Stimulated activated naive CD8-positive, alpha-beta T cell treated with anti-CD3 and anti-CD28 coated beads, Interleukin-15, amount 100 ng/mL, for 72 hours (primary cell): ENCODE measurements around the gene AMBRA1.

ENCODE experiments used
- ATAC-seq: fragments of 150-1000 bp; cut with Tn5 transposase; 2 replicates; pipeline ENCODE4 v1.10.0; 2021; ENCODE audit warnings: mild to moderate bottlenecking, moderate library complexity
- DNase-seq, 2 donors: peaks; one replicate each; pipeline ENCODE4 v3.0.0; 2021 to 2022
- H3K27ac Mint-ChIP-seq, 2 donors: one replicate each; pipeline ENCODE4 v1.8.0; 2022; ENCODE audit warnings: mild to moderate bottlenecking in 2 of 2, mixed read lengths in 2 of 2, moderate library complexity in 2 of 2
- H3K27me3 Mint-ChIP-seq: one replicate; pipeline ENCODE4 v1.8.0; 2022; ENCODE audit warnings: mixed read lengths
- H3K4me1 Mint-ChIP-seq: one replicate; pipeline ENCODE4 v1.8.0; 2022; ENCODE audit warnings: mild to moderate bottlenecking, mixed read lengths
- H3K4me3 Mint-ChIP-seq, 2 donors: one replicate each; pipeline ENCODE4 v1.8.0; 2022; ENCODE audit warnings: mild to moderate bottlenecking in 2 of 2, mixed read lengths in 2 of 2, moderate library complexity in 1 of 2
- H3K9me3 Mint-ChIP-seq, 2 donors: one replicate each; pipeline ENCODE4 v1.8.0; 2022; ENCODE audit warnings: mixed read lengths in 2 of 2

Gene AMBRA1

DNA sequence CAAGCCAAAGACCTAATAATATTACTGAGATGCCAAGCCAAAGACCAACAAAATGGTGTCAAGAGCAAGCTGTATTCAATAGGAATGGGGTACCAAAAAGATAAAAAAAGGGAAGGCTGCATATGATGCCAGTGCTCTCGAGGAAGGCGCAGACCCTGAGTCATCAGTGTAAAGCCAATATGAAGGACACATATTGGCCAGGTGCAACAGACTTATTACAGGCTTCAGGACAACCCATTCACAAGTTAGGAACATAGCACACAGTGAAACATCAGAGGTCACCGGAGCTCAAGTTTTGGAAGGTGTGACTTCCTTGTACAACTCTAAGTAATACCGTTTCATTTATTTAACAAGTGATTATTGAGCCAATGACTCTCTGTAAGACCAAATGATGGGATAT lies 58.1 kb downstream of the AMBRA1 start:
- no peak for DNase-seq
- Mint-ChIP-seq H3K9me3 (no peaks in the 10 kb centered on the region), H3K4me3 (no peak overlapping the region), H3K4me1 (peaks cover 15% of the 10 kb centered on the region), H3K27me3 (no peaks in the 10 kb centered on the region), H3K27ac (no peak overlapping the region)
- ATAC-seq: no peak

DNA sequence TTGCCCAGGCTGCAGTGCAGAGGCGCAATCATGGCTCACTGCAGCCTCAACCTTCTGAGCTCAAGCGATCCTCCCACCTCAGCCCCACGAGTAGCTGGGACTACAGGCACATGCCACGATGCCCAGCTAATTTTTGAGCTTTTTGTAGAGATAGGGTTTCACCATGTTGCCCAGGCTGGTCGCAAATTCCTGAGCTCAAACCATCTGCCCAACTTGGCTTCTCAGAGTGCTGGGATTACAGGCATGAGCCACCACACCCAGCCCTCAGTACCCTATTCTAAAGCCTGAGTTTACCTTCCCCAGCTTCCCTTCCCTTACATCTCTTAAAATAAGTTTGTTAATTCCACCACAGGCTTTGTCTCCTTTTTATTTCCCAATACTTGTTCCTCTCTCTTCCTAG lies 59.1 kb downstream of the AMBRA1 start:
- no peak overlapping the region for H3K27ac Mint-ChIP-seq
- no peak for ATAC-seq

DNA sequence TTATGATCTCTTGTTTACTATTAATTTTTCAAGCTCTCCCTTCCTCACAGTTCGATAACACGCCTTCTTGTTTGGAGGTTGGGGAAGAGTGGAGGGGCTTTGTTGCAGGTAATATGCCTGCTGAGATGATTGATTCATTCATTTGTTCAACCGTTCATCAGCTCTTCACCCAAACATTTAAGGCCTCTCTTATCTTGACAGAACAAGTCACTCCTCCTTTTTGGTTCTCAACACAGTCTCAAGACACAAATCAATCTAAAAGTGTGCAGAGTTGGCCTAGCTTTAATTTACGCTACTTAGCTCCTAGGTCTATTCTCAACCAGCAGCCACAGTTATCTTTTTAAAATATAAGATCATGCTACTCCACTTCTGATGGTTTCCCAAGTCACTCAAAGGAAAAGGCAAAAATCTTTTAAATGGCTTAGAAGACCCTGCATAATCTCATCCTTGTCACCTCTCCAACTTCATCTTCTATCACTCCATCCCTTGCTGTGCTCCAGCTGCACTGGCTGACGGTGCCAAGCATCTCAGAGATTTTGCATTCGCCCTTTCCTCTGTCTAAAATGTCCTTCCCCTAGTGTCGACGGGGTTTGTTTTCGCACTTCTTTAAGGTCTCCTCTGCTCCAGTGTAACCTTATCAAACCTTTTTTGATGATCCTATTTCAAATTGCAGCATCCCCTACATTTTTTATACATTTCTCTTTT lies 60.3 kb downstream of the AMBRA1 start:
- ATAC-seq (no peak), DNase-seq (no peak)
- peaks cover 33% of the 10 kb centered on the region for H3K4me1 Mint-ChIP-seq
- H3K9me3 Mint-ChIP-seq: no peaks in the 10 kb centered on the region
- no peak overlapping the region for H3K27ac Mint-ChIP-seq
- H3K27me3 Mint-ChIP-seq: no peaks in the 10 kb centered on the region
- H3K4me3 Mint-ChIP-seq: no peak overlapping the region

More for the DNA sequence above, 59.1 kb downstream of the AMBRA1 start:
- H3K27me3 Mint-ChIP-seq: no peaks in the 10 kb centered on the region
- H3K9me3 Mint-ChIP-seq: no peaks in the 10 kb centered on the region
- no peak overlapping the region for H3K4me3 Mint-ChIP-seq
- peaks cover 22% of the 10 kb centered on the region for H3K4me1 Mint-ChIP-seq
- no peak for DNase-seq

DNA sequence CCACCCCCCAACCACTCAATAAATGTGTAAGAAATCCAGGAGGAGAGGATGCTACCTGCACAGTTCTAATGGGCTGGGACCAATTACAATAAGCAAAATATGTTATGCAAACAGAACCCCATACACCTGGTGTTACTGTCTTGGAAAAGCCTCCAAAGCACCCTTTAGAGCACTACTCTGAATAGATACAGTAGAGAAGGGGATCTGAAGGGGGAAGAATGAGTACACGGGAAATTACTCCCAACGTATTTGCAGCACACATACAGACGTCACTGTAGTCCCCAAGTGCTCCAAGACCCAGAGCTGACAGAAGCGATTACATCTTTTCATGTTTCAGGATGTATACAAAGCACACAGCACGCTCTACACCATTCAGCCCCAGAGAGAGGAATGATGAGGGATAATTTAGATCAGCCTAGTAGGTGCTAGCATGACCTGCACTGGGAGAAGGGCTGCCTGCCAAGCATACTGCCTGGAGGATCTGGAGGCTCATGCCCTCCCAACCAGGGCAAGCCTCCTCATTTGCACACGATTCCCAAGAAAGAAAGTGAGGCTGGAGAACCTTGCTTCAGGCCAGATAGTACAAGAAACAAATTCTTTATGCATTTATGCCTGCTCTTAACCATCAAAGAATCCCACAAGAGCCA lies 63.8 kb downstream of the AMBRA1 start:
- no peak overlapping the region for H3K4me3 Mint-ChIP-seq
- H3K4me1 Mint-ChIP-seq: peaks cover 29% of the 10 kb centered on the region
- no peak for DNase-seq
- no peaks in the 10 kb centered on the region for H3K27me3 Mint-ChIP-seq
- no peak overlapping the region for H3K27ac Mint-ChIP-seq
- no peak for ATAC-seq
- H3K9me3 Mint-ChIP-seq: no peaks in the 10 kb centered on the region

DNA sequence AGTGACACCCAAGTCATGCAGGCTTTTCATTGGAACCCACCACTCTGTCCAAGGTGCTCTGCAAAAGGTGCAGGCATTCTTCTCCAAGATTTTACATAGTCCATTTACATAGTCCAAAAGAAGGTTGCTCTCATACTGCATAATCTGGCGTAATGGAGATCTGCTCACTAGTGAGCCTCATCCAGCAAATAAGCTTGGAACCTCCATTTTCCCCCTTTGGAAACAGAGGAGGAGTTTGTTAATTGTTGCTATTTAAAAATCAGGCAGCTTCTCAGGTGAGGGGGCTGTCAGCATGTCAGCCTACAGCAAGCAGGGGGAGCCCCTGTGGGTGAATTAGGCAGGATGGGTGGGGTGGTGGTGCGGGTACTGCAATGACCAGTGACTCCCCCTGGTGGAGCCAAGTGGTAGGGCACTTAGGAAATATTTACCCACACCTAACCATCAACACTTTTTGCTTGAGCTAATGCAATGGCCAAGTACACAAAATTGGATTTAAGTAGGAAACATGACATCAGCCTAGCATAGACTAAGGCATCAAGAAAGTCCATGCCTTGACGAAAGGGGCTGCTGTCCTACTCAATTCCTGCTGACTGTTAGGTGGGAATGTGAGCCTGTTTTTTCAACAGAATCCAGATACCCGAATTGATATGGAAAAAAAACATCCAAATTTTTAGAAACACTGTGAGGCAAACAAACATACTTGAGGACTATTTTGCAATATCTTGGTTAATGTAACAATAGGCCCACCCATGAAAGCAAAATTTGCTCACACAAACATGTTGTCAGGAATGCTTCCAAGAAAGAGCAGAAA lies 64.5 kb downstream of the AMBRA1 start:
- ATAC-seq: peak; percentile 97
- DNase-seq: peak; percentile 72 to 77
- H3K4me3 Mint-ChIP-seq: peak overlapping the region in 1 of 2 donors; percentile 39
- no peaks in the 10 kb centered on the region for H3K27me3 Mint-ChIP-seq
- no peaks in the 10 kb centered on the region for H3K9me3 Mint-ChIP-seq
- H3K4me1 Mint-ChIP-seq: peaks cover 25% of the 10 kb centered on the region
- no peak overlapping the region for H3K27ac Mint-ChIP-seq

DNA sequence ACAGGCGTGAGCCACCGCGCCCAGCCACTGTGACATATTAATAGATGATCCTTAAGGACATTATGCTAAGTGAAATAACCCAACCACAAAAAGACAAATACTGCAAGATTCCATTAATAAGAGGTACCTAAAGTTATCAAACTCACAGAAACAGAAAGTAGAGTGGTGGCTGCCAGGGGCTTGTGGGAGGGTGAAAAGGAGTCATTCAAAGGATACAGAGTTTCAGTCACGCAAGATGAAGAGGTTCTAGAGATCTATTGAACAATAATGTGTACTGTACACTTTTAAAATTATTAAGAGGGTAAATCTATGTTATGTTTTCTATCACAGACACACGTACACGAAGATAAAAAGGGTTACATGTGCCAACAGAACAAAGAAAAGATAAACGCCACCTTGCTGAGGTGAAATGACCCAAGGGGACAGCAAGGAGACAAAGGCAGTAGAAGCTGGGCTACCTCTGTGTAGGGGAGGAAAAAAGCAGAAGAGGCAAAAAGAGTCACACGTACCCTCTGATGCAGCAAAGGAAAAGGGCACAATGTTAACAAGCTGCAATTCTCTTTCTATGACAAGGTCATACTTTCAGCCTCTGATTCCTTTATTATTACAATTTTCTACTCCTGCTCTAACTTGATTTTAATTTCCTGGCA lies 65.3 kb downstream of the AMBRA1 start:
- Mint-ChIP-seq H3K9me3 (no peaks in the 10 kb centered on the region), H3K4me3 (peak overlapping the region in 1 of 2 donors; percentile 39), H3K27ac (no peak overlapping the region), H3K27me3 (no peaks in the 10 kb centered on the region), H3K4me1 (peaks cover 25% of the 10 kb centered on the region)
- DNase-seq (no peak), ATAC-seq (no peak)

DNA sequence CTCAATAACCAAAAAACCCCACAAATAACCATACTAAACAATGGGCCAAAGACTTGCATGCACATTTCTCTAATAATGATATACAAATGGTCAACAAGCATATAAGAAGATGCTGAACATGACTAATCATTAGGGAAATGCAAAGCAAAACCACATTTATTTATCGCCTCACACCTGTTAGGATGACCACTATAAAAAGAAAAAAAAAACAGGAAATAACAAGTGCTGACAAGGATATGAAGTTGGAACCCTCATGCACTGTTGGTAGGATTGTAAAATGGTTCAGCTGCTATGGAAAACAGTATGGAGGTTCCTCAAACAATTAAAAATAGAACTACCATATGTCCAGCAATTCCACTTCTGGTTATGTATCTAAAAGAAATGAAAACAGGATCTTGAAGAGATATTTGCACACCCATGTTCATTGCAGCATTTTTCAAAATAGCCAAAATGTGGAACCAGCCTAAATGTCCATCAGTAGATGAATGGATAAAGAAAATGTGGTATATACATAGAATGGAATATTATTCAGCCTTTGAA lies 66.2 kb downstream of the AMBRA1 start:
- H3K9me3 Mint-ChIP-seq: no peaks in the 10 kb centered on the region
- ATAC-seq (no peak), DNase-seq (no peak)
- no peak overlapping the region for H3K4me3 Mint-ChIP-seq
- H3K27ac Mint-ChIP-seq: no peak overlapping the region
- H3K27me3 Mint-ChIP-seq: no peaks in the 10 kb centered on the region
- H3K4me1 Mint-ChIP-seq: peaks cover 32% of the 10 kb centered on the region

DNA sequence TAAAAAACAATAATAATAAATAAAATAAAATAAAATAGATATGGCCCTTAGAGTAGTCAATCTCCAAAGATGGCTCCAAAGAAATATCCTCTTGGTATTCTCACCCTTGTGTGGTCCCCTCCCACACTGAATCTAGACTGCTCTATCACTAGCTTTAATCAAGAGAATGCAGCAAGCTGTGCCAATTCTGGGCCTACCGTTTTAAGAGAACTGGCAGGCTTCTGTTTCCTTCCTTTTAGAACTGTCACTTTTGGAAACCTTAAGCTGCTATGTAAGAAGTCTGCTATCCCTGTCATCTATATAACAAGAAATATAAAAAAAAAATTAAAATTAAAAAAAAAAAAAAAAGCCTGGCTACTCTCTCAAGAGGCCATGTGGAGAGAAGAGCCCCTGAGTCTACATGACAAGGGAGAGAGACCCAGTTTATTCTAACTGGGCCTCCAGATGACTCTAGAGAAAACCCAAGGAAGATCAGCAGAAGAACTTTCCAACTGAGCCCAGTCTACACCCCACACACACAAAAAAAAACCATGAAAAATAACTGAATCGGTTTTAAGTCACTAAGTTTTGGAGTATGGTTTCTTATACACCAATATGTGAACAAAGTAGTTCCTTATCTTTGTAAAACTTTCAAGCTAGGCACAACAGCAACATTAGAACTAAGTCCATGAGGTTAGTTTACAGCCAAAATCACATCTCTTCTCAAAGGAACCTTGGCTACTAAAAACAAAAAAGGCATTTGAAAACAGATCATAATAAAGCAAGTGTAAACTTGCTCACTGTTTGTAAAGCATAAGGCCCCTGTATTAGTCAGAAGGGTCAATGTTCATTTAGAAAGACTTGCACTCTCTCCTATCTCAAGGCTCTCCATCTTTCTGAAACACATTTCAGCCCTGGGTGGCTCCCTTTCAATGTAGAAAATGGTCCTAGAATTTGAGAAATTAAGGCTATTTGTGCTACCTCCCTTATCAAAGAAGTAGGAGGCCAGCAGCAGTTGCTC lies 67.3 kb downstream of the AMBRA1 start:
- Mint-ChIP-seq H3K27me3 (no peaks in the 10 kb centered on the region), H3K4me3 (no peak overlapping the region), H3K4me1 (peaks cover 32% of the 10 kb centered on the region), H3K9me3 (no peaks in the 10 kb centered on the region), H3K27ac (no peak overlapping the region)
- DNase-seq (no peak), ATAC-seq (no peak)

DNA sequence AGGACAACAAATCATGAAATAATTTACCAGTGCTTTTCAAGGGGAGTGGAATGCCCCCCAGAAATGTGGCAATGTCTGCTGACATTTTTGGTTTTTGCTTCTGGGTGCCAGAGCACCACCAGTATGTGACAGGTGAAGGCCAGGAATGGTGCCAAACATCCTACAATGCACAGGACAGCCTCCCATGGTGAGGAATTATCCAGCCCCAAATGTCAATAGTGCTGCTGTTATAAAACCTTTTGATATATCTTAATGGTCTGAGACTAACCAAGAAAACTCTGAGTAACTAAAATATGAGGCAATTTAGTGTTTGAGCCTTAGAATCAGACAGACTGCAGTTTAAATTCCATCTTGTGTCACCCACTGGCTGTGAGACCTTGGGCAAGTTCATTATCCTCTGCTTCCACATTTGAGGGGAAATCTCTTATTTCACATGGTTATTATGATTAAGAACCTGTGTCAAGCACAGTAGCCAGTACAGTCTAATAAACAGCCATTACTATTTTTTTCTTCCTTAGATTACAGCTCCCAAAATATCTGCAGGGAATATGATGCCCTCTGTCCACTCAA lies 69.5 kb downstream of the AMBRA1 start:
- ATAC-seq (no peak), DNase-seq (no peak)
- H3K9me3 Mint-ChIP-seq: no peaks in the 10 kb centered on the region
- H3K27me3 Mint-ChIP-seq: no peaks in the 10 kb centered on the region
- no peak overlapping the region for H3K27ac Mint-ChIP-seq
- peaks cover 21% of the 10 kb centered on the region for H3K4me1 Mint-ChIP-seq
- no peak overlapping the region for H3K4me3 Mint-ChIP-seq

DNA sequence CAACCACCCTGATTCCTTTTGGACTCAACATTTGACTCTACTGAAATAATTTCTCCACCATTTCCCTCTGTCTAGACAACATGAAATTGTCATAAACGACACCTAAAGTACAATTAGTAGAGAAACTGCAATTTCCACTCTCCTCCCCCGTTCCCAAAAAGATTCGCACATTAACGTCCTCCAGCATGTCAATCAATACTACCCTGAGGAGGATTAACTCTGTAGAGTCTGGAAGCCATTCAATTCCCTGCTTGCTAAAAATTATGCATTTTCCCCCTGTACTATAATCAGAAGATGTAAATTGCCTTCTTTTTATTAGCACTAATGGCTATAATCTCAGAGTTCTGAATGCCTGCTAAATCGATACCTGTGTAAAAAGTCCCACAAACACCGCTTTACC lies 70.5 kb downstream of the AMBRA1 start:
- H3K27ac Mint-ChIP-seq: no peak overlapping the region
- H3K4me1 Mint-ChIP-seq: peaks cover 11% of the 10 kb centered on the region

DNA sequence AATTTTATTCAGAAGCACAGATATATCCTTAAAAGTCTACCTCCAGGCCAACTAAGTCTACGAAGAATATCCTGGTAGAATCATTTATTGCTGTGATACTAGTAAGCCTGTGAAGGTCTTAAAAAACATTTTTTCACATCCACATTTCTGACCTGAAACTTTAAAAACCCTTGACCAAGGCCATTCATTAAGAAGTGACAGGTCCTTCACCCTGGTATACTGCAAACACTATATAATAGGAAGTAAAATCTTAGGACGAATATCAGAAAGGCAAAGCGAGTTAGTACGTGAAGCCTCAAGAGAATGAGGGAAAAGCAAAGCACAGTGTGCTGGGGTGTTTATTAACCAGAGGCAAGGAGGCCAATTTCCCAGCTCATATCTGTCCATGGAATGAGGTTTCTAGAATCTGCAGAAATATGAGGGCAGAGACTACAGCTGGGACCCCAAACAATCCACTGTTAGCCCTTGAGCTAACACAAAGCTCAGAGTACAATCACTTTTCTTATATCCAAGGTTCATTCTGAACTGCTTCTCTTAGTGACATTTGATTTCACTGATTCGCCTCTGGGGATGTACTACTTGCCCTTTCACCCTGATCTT lies 71.0 kb downstream of the AMBRA1 start:
- ATAC-seq (no peak), DNase-seq (no peak)
- H3K4me1 Mint-ChIP-seq: peaks cover 8% of the 10 kb centered on the region
- no peak overlapping the region for H3K4me3 Mint-ChIP-seq
- H3K9me3 Mint-ChIP-seq: no peaks in the 10 kb centered on the region
- H3K27me3 Mint-ChIP-seq: no peaks in the 10 kb centered on the region
- no peak overlapping the region for H3K27ac Mint-ChIP-seq

More for the DNA sequence above, 70.5 kb downstream of the AMBRA1 start:
- H3K27me3 Mint-ChIP-seq: no peaks in the 10 kb centered on the region
- ATAC-seq (no peak), DNase-seq (no peak)
- H3K9me3 Mint-ChIP-seq: no peaks in the 10 kb centered on the region
- no peak overlapping the region for H3K4me3 Mint-ChIP-seq

DNA sequence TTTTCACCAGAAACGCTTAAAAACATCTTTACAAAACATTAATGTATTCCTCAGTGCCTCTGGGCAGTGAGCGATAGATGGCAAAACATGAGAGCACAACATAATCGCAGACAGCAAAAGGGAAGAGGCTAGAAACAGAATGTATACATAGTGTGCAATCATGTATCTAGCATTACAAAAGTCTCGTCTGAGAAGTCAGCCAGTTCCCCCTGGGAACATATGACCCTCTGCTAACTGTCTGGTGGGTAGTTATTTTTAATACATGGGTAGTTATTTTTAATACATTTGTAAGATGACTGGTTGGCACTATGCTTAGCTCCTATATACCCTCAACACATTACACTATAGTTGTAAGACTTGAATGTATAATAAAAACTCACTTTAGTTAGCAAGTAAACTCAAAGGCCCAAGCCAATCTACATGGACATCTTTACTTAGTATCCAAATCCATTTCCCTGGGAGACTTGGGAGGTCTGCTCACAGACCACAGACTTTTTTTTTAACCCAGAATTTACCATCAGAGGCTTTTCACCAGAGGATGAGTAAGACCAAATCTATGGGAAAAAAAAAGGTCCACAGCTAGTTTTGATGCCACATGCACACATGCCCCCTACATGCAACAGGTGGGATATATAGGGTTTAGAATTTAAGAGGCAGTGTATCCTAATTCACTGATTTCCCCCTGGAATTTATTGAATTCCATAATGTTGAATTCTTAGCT lies 71.7 kb downstream of the AMBRA1 start:
- H3K27me3 Mint-ChIP-seq: no peaks in the 10 kb centered on the region
- ATAC-seq (no peak), DNase-seq (no peak)
- H3K4me1 Mint-ChIP-seq: peaks cover 8% of the 10 kb centered on the region
- H3K27ac Mint-ChIP-seq: no peak overlapping the region
- H3K4me3 Mint-ChIP-seq: no peak overlapping the region
- no peaks in the 10 kb centered on the region for H3K9me3 Mint-ChIP-seq

DNA sequence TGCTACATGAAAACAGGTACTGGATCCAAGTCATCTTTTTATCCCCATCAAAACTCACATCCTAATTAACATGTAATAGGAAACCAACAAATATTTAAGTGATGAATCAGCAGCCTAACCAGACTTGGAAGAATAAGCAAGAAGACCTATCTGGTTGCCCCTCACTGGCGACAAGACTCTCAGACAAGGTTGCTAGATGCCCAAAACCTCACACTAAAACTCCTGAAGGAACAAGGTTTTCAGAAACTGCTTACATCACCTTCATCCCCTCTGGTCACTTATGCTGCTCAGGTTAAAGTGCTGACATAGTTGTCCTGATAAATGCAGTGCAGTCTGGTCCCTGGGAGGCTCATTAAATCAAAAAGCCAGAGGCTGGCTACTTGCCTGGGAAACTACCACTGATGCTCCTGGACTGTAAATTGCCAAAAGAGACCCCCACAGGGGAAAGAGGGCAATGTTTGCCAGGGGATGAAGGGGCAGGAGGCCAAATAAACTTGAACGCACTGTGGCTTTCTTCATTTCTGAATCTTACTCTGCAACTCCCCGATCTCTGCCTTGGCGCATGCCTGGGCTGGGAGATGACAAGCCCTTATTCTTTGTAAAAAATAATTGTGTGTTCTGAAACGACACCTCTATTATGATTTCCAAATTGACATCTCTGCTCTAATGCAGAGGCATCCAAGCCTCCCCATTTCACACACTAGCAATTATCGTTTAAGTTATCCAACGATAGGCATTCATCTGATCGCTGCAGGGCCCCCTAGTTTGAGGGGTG lies 72.7 kb downstream of the AMBRA1 start:
- ATAC-seq: no peak
- Mint-ChIP-seq H3K27ac (no peak overlapping the region), H3K4me3 (no peak overlapping the region), H3K4me1 (peaks cover 8% of the 10 kb centered on the region), H3K9me3 (no peaks in the 10 kb centered on the region), H3K27me3 (no peaks in the 10 kb centered on the region)
- DNase-seq: no peak
